ENCODE results near the gene FAM199X. TPM values are rescaled to one million over a fixed set of nuclear protein-coding genes. Genes with fewer than 3 reads are reported as not detected.

Gene FAM199X
- total RNA-seq, 3 donors from 2014 or later = 24.9 to 42.0 (median 41.9) TPM

GRCh38 chrX:104168127-104168526, 1.9 kb downstream of the FAM199X start:
- H3K36me3 ChIP-seq = no peaks in the 10 kb centered on the region
- TF ChIP-seq, protein P1, sequence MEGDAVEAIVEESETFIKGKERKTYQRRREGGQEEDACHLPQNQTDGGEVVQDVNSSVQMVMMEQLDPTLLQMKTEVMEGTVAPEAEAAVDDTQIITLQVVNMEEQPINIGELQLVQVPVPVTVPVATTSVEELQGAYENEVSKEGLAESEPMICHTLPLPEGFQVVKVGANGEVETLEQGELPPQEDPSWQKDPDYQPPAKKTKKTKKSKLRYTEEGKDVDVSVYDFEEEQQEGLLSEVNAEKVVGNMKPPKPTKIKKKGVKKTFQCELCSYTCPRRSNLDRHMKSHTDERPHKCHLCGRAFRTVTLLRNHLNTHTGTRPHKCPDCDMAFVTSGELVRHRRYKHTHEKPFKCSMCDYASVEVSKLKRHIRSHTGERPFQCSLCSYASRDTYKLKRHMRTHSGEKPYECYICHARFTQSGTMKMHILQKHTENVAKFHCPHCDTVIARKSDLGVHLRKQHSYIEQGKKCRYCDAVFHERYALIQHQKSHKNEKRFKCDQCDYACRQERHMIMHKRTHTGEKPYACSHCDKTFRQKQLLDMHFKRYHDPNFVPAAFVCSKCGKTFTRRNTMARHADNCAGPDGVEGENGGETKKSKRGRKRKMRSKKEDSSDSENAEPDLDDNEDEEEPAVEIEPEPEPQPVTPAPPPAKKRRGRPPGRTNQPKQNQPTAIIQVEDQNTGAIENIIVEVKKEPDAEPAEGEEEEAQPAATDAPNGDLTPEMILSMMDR (IDR thresholded peaks at IDR 0.05) = no peak
- TF ChIP-seq POLR2AphosphoS5 (IDR thresholded peaks at IDR 0.05) = no peak
- TF ChIP-seq POLR2A (IDR thresholded peaks at IDR 0.05) = no peak
- H3K27ac ChIP-seq = no peak overlapping the region
- H3K4me1 ChIP-seq = no peaks in the 10 kb centered on the region
- H3K4me3 ChIP-seq = peak overlapping the region in 1 of 3 donors; percentile 71
- no peak for DNase-seq (ENCODE audit: low spot score in 2 of 2)
- H3K9me3 ChIP-seq = no peaks in the 10 kb centered on the region
- peaks cover 0 to 11% of the 10 kb centered on the region in 2 donors for H3K27me3 ChIP-seq
- intact Hi-C loops (cut with DNase I; ENCODE audit: low total_unique reads) = no loop called here

DNA sequence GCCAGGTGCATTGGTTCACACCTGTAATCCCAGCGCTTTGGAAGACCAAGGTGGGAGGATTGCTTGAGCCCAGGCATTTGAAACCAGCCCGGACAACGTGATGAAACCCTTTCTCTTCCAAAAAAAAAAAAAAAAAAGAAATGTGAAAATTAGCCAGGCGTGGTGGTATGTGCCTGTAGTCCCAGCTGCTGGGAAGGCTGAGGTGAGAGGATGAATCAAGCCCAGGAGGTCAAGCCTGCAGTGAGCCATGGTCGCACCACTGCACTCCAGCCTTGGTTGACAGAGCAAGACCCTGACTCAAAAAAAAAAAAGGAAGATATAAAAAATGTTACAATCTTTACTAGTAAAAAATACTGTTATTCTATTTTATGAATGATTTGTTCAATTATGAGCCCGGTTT, 5.9 kb downstream of the FAM199X start:
- H3K4me3 ChIP-seq = no peak overlapping the region
- DNase-seq (ENCODE audit: low spot score in 2 of 2) = no peak
- H3K27me3 ChIP-seq = peaks cover 0 to 3% of the 10 kb centered on the region in 2 donors
- intact Hi-C loops (cut with DNase I; ENCODE audit: low total_unique reads) = no loop called here
- H3K36me3 ChIP-seq = no peaks in the 10 kb centered on the region
- no peak for TF ChIP-seq POLR2A (IDR thresholded peaks at IDR 0.05)
- no peaks in the 10 kb centered on the region for H3K4me1 ChIP-seq
- H3K27ac ChIP-seq = no peak overlapping the region
- H3K9me3 ChIP-seq = no peaks in the 10 kb centered on the region

GRCh38 chrX:104172788-104173187, 6.5 kb downstream of the FAM199X start:
- TF ChIP-seq POLR2AphosphoS5 (IDR thresholded peaks at IDR 0.05) = no peak
- TF ChIP-seq, protein P1 (IDR thresholded peaks at IDR 0.05) = no peak
- no peak for TF ChIP-seq POLR2A (IDR thresholded peaks at IDR 0.05)
- H3K4me1 ChIP-seq = no peaks in the 10 kb centered on the region
- H3K36me3 ChIP-seq = no peaks in the 10 kb centered on the region
- no peak overlapping the region for H3K4me3 ChIP-seq
- intact Hi-C loops (cut with DNase I; ENCODE audit: low total_unique reads) = no loop called here
- peaks cover 0 to 3% of the 10 kb centered on the region in 2 donors for H3K27me3 ChIP-seq
- DNase-seq (ENCODE audit: low spot score in 2 of 2) = no peak
- H3K9me3 ChIP-seq = no peaks in the 10 kb centered on the region
- peak overlapping the region in 1 of 2 donors; percentile 15 for H3K27ac ChIP-seq

- intact Hi-C loops (cut with DNase I; ENCODE audit: low total_unique reads) = no loop called here
- DNase-seq (ENCODE audit: low spot score in 2 of 2) = no peak
- Histone ChIP-seq H3K36me3 (no peaks in the 10 kb centered on the region), H3K27ac (no peak overlapping the region), H3K9me3 (peaks cover 0 to 2% of the 10 kb centered on the region in 2 donors), H3K27me3 (peaks cover 0 to 3% of the 10 kb centered on the region in 2 donors), H3K4me3 (no peak overlapping the region), H3K4me1 (no peaks in the 10 kb centered on the region)
- TF ChIP-seq, protein P1 (IDR thresholded peaks at IDR 0.05) = no peak
- TF ChIP-seq POLR2AphosphoS5 (IDR thresholded peaks at IDR 0.05) (no peak), POLR2A (IDR thresholded peaks at IDR 0.05) (no peak)
These were observed 7.6 kb downstream of the FAM199X start for GRCh38 chrX:104173841-104174240.

DNA sequence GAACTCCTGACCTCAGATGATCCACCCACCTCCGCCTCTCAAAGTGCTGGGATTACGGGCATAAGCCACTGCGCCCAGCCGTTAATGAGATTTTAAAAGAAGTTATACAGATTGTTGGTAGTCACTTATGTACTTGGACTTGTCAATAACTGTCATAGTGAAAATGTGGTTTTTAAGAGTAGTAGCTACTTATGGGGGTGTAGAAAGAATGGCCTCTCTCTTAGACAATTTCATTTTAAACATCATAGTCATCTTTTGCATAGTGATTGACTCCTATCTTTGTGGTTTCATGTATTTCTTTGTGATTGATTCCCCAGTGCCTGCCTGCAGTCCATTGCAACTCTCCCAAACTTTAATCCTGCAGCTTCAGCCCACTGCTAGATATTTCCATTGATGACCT, 17.4 kb downstream of the FAM199X start:
- no peak overlapping the region for H3K27ac ChIP-seq
- intact Hi-C loops (cut with DNase I; ENCODE audit: low total_unique reads) = no loop called here
- H3K36me3 ChIP-seq = no peaks in the 10 kb centered on the region
- H3K9me3 ChIP-seq = peaks cover 0 to 4% of the 10 kb centered on the region in 2 donors
- TF ChIP-seq POLR2AphosphoS5 (IDR thresholded peaks at IDR 0.05) = no peak
- no peak for TF ChIP-seq POLR2A (IDR thresholded peaks at IDR 0.05)
- TF ChIP-seq, protein P1 (IDR thresholded peaks at IDR 0.05) = no peak
- no peaks in the 10 kb centered on the region for H3K4me1 ChIP-seq
- DNase-seq (ENCODE audit: low spot score in 2 of 2) = no peak
- H3K27me3 ChIP-seq = peaks cover 0 to 17% of the 10 kb centered on the region in 2 donors
- H3K4me3 ChIP-seq = no peak overlapping the region

GRCh38 chrX:104187931-104188330, 21.7 kb downstream of the FAM199X start:
- TF ChIP-seq POLR2AphosphoS5 (IDR thresholded peaks at IDR 0.05) (no peak), POLR2A (IDR thresholded peaks at IDR 0.05) (no peak)
- TF ChIP-seq, protein P1 (IDR thresholded peaks at IDR 0.05) = no peak
- no peaks in the 10 kb centered on the region for H3K4me1 ChIP-seq
- no peak overlapping the region for H3K27ac ChIP-seq
- no peak for DNase-seq (ENCODE audit: low spot score in 2 of 2)
- no peak overlapping the region for H3K4me3 ChIP-seq
- H3K36me3 ChIP-seq = no peaks in the 10 kb centered on the region
- peaks cover 0 to 16% of the 10 kb centered on the region in 2 donors for H3K27me3 ChIP-seq
- intact Hi-C loops (cut with DNase I; ENCODE audit: low total_unique reads) = no loop called here
- no peaks in the 10 kb centered on the region for H3K9me3 ChIP-seq

Measured in breast epithelium (tissue), 4 donors.